Ishikawa (cell line): Measurements from ENCODE around the gene KRT15.

Experiments
- CEBPB ChIP-seq: IDR thresholded peaks from 2 replicates; pipeline ENCODE4 v1.6.1; 2012
- CREB1 ChIP-seq: IDR thresholded peaks from 2 replicates; pipeline ENCODE4 v1.6.1; 2012; ENCODE audit warnings: low read depth
- EP300 ChIP-seq: IDR thresholded peaks from 2 replicates; pipeline ENCODE4 v1.6.1; 2012; ENCODE audit warnings: borderline replicate concordance
- YY1 ChIP-seq: IDR thresholded peaks from 2 replicates; pipeline ENCODE4 v1.6.1; 2012; ENCODE audit warnings: low read depth
- ZBTB7A ChIP-seq: IDR thresholded peaks from 2 replicates; pipeline ENCODE4 v1.6.1; 2012; ENCODE audit warnings: low read depth
- TF ChIP-seq, protein P1 (sequence below): IDR thresholded peaks from 2 replicates; pipeline ENCODE4 v1.6.1; 2012; ENCODE audit warnings: low read depth, mild to moderate bottlenecking

DNA sequence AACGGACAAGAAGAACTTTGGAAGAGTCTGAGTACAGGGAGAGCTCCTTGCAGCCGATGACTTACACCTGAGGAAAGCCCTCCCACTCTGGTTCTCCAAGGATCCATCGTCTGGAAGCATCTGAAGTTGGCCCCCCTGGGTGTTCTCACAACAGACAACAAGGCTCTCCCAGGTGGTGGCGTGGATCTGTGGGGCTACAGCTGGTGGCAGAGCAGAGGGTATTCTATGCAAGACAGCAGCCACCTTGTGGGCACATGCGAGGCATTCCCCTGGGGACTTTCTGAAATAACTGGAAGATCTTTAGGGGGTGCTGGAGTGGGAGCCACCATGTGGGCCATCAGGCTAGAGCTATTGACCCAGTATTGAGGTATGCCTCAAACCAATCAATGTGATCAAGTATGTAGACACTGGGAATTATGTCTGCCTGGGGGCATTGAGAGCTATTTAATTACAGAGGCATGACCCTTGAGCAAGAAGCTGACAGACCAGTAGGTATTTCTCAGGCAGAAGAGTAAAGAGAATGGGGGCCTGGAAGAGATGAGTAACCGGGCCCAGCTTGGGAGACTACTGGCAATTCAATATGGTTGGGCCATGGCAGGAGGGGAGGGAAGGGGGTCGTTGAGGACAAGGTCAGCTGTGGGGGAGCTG lies 16.3 kb upstream of the KRT15 start:
- TF ChIP-seq EP300, result no peak
- no peak for TF ChIP-seq YY1
- TF ChIP-seq CEBPB, result no peak
- no peak for TF ChIP-seq CREB1
- TF ChIP-seq ZBTB7A, result no peak
- TF ChIP-seq, protein P1, sequence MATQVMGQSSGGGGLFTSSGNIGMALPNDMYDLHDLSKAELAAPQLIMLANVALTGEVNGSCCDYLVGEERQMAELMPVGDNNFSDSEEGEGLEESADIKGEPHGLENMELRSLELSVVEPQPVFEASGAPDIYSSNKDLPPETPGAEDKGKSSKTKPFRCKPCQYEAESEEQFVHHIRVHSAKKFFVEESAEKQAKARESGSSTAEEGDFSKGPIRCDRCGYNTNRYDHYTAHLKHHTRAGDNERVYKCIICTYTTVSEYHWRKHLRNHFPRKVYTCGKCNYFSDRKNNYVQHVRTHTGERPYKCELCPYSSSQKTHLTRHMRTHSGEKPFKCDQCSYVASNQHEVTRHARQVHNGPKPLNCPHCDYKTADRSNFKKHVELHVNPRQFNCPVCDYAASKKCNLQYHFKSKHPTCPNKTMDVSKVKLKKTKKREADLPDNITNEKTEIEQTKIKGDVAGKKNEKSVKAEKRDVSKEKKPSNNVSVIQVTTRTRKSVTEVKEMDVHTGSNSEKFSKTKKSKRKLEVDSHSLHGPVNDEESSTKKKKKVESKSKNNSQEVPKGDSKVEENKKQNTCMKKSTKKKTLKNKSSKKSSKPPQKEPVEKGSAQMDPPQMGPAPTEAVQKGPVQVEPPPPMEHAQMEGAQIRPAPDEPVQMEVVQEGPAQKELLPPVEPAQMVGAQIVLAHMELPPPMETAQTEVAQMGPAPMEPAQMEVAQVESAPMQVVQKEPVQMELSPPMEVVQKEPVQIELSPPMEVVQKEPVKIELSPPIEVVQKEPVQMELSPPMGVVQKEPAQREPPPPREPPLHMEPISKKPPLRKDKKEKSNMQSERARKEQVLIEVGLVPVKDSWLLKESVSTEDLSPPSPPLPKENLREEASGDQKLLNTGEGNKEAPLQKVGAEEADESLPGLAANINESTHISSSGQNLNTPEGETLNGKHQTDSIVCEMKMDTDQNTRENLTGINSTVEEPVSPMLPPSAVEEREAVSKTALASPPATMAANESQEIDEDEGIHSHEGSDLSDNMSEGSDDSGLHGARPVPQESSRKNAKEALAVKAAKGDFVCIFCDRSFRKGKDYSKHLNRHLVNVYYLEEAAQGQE, result no peak
